Measurements from ENCODE around the gene CBLB.
"Not testable (repeated sequence)": the region's sequence is repeated elsewhere in the genome, so short reads cannot be mapped to it uniquely, and the experiment has no call there.

Gene CBLB

GRCh38 chr3:105746231-105746996, 122.4 kb downstream of the CBLB start:
- DNase-seq: no peak

- DNase-seq: no peak
Measured at GRCh38 chr3:105745046-105745445, 123.8 kb downstream of the CBLB start.

- no peak for DNase-seq
Measured at GRCh38 chr3:105744202-105744601, 124.6 kb downstream of the CBLB start.

GRCh38 chr3:105733356-105733755, 135.5 kb downstream of the CBLB start:
- no peak for DNase-seq

GRCh38 chr3:105731686-105732085, 137.1 kb downstream of the CBLB start:
- no peak for DNase-seq

GRCh38 chr3:105730801-105731354, 137.9 kb downstream of the CBLB start:
- DNase-seq: no peak

- DNase-seq: no peak
Measured at GRCh38 chr3:105729667-105730066, 139.1 kb downstream of the CBLB start.

GRCh38 chr3:105728771-105729312, 140.0 kb downstream of the CBLB start:
- no peak for DNase-seq

GRCh38 chr3:105727036-105727435, 141.8 kb downstream of the CBLB start:
- DNase-seq: not testable (repeated sequence)

GRCh38 chr3:105722943-105723556, 145.8 kb downstream of the CBLB start:
- no peak for DNase-seq

GRCh38 chr3:105719791-105720190, 149.0 kb downstream of the CBLB start:
- no peak for DNase-seq

GRCh38 chr3:105715372-105715771, 153.4 kb downstream of the CBLB start:
- DNase-seq: no peak

- no peak for DNase-seq
Measured at GRCh38 chr3:105714453-105714852, 154.4 kb downstream of the CBLB start.

- DNase-seq: no peak
Measured at GRCh38 chr3:105708980-105709379, 159.8 kb downstream of the CBLB start.

- no peak for DNase-seq
Measured at GRCh38 chr3:105707009-105707408, 161.8 kb downstream of the CBLB start.

- DNase-seq: no peak
Measured at GRCh38 chr3:105704726-105705410, 163.9 kb downstream of the CBLB start.

- no peak for DNase-seq
Measured at GRCh38 chr3:105700575-105700974, 168.2 kb downstream of the CBLB start.

GRCh38 chr3:105691633-105692032, 177.2 kb downstream of the CBLB start:
- DNase-seq: no peak

GRCh38 chr3:105691053-105691452, 177.8 kb downstream of the CBLB start:
- DNase-seq: no peak

GRCh38 chr3:105688821-105689220, 180.0 kb downstream of the CBLB start:
- peak; percentile 45 for DNase-seq

- no peak for DNase-seq
Measured at GRCh38 chr3:105686278-105686897, 182.4 kb downstream of the CBLB start.

GRCh38 chr3:105679951-105680350, 188.9 kb downstream of the CBLB start:
- DNase-seq: no peak

GRCh38 chr3:105678017-105678416, 190.8 kb downstream of the CBLB start:
- DNase-seq: no peak
